Endodermal cell (in vitro differentiated cells): ENCODE data around the gene MRPS27. TPM values are rescaled to one million over a fixed set of nuclear protein-coding genes. Genes with fewer than 3 reads are reported as not detected.

Source experiments
- DNase-seq: peaks from one replicate; pipeline ENCODE4 v3.0.0-alpha.2; 2017
- H3K27ac ChIP-seq: 2 replicates; pipeline ENCODE4 v1.5.1; 2013; ENCODE audit warnings: mild to moderate bottlenecking, low read depth, low read length, moderate library complexity
- H3K27me3 ChIP-seq: 2 replicates; pipeline ENCODE4 v1.6.1; 2013; ENCODE audit warnings: mild to moderate bottlenecking, low read length, moderate library complexity; ENCODE audit not compliant: insufficient read depth, control insufficient read depth, poor library complexity, severe bottlenecking
- H3K36me3 ChIP-seq: 2 replicates; pipeline ENCODE4 v1.7.0; 2013; ENCODE audit warnings: mild to moderate bottlenecking, low read length, moderate library complexity; ENCODE audit not compliant: control insufficient read depth, insufficient read depth
- H3K4me1 ChIP-seq: one replicate; pipeline ENCODE4 v1.7.0; 2013; ENCODE audit warnings: low read length; ENCODE audit not compliant: control insufficient read depth, insufficient read depth
- H3K4me3 ChIP-seq: 2 replicates; pipeline ENCODE4 v1.5.1; 2013; ENCODE audit warnings: mild to moderate bottlenecking, low read length, moderate library complexity
- H3K9ac ChIP-seq: 2 replicates; pipeline ENCODE4 v1.6.1; 2013; ENCODE audit warnings: mild to moderate bottlenecking, low read length, moderate library complexity; ENCODE audit not compliant: poor library complexity, severe bottlenecking; ENCODE audit errors: extremely low read depth
- H3K9me3 ChIP-seq: 2 replicates; pipeline ENCODE4 v1.6.1; 2013; ENCODE audit warnings: mild to moderate bottlenecking, low read length, moderate library complexity; ENCODE audit not compliant: control insufficient read depth
- H3K27ac Mint-ChIP-seq: 2 replicates; pipeline ENCODE4 v1.8.0; 2020; ENCODE audit warnings: mixed read lengths
- H3K27me3 Mint-ChIP-seq: 2 replicates; pipeline ENCODE4 v1.8.0; 2021; ENCODE audit warnings: mild to moderate bottlenecking, mixed read lengths; ENCODE audit not compliant: insufficient read depth
- H3K36me3 Mint-ChIP-seq: 2 replicates; pipeline ENCODE4 v1.8.0; 2020; ENCODE audit warnings: low read depth, mixed read lengths
- H3K4me1 Mint-ChIP-seq: 2 replicates; pipeline ENCODE4 v1.8.0; 2020; ENCODE audit warnings: mixed read lengths
- H3K4me3 Mint-ChIP-seq: 2 replicates; pipeline ENCODE4 v1.8.0; 2020; ENCODE audit warnings: mild to moderate bottlenecking, moderate library complexity, mixed read lengths
- H3K9me3 Mint-ChIP-seq: 2 replicates; pipeline ENCODE4 v1.8.0; 2020; ENCODE audit warnings: mild to moderate bottlenecking, mixed read lengths
- CTCF ChIP-seq: fragments of 200-600 bp; sonication (generic); conservative IDR thresholded peaks from 2 replicates; pipeline ENCODE4 v1.5.0; 2021; ENCODE audit warnings: antibody characterized with exemption, mild to moderate bottlenecking
- WGBS, 2 experiments: methylation state at CpG; one replicate each; pipeline versions ENCODE4 v1.1.5 to v1.1.7; 2013; ENCODE audit warnings: missing lambda C conversion rate in 2 of 2, mixed read lengths in 1 of 2; ENCODE audit not compliant: insufficient coverage in 1 of 2, insufficient read length in 1 of 2; 5-methylcytosine and 5-hydroxymethylcytosine counted together
- total RNA-seq, 2 donors: library from RNA; stranded (reverse); fragmentation: NEBNext Ultra II Directional in 1 of 2; extraction: Animal tissue kit (Norgen Biotek cat#: 25700) in 1 of 2; gene quantifications; 2 replicates in 1 of 2; 3 replicates in 1 of 2; pipeline ENCODE4 v1.2.1, GENCODE V29; 2021

The MRPS27 gene
- total RNA-seq, 2 donors from 2014 or later, result 55.2 to 80.8 TPM

- no peak overlapping the region for H3K4me3 Mint-ChIP-seq
- no peak for TF ChIP-seq CTCF
- H3K9ac ChIP-seq, result no peak overlapping the region
- H3K4me1 Mint-ChIP-seq, result no peaks in the 10 kb centered on the region
- H3K4me3 ChIP-seq, result no peak overlapping the region
- no peak for DNase-seq
- H3K36me3 ChIP-seq, result peaks cover 43% of the 10 kb centered on the region
- no peaks in the 10 kb centered on the region for H3K27me3 Mint-ChIP-seq
- no peaks in the 10 kb centered on the region for H3K9me3 ChIP-seq
- no peaks in the 10 kb centered on the region for H3K9me3 Mint-ChIP-seq
- H3K27ac ChIP-seq, result peak overlapping the region; percentile 42
- H3K4me1 ChIP-seq, result no peaks in the 10 kb centered on the region
- H3K36me3 Mint-ChIP-seq, result peaks cover 19% of the 10 kb centered on the region
- no peaks in the 10 kb centered on the region for H3K27me3 ChIP-seq
- 97 to 100% methylated on average over 3 to 6 of the region's 6 CpGs for WGBS, 2 experiments
- no peak overlapping the region for H3K27ac Mint-ChIP-seq
Measured at GRCh38 chr5:72210888-72211678, 109.0 kb downstream of the MRPS27 start.

GRCh38 chr5:72209147-72210115, 110.6 kb downstream of the MRPS27 start:
- 88 to 92% methylated on average over 9 to 10 of the region's 10 CpGs for WGBS, 2 experiments
- no peak for TF ChIP-seq CTCF
- Histone ChIP-seq H3K36me3 (peaks cover 52% of the 10 kb centered on the region), H3K4me3 (no peak overlapping the region), H3K27ac (peak overlapping the region; percentile 30), H3K9me3 (no peaks in the 10 kb centered on the region), H3K4me1 (no peaks in the 10 kb centered on the region), H3K9ac (no peak overlapping the region), H3K27me3 (no peaks in the 10 kb centered on the region)
- Mint-ChIP-seq H3K4me3 (no peak overlapping the region), H3K27ac (no peak overlapping the region), H3K27me3 (no peaks in the 10 kb centered on the region), H3K9me3 (no peaks in the 10 kb centered on the region), H3K36me3 (peaks cover 36% of the 10 kb centered on the region), H3K4me1 (no peaks in the 10 kb centered on the region)
- peak; percentile 61 for DNase-seq

- Histone ChIP-seq H3K4me1 (no peaks in the 10 kb centered on the region), H3K9ac (no peak overlapping the region), H3K4me3 (no peak overlapping the region), H3K36me3 (peaks cover 62% of the 10 kb centered on the region), H3K27me3 (no peaks in the 10 kb centered on the region), H3K27ac (peak overlapping the region; percentile 0), H3K9me3 (no peaks in the 10 kb centered on the region)
- Mint-ChIP-seq H3K4me3 (no peak overlapping the region), H3K9me3 (no peaks in the 10 kb centered on the region), H3K27ac (no peak overlapping the region), H3K4me1 (no peaks in the 10 kb centered on the region), H3K36me3 (peaks cover 46% of the 10 kb centered on the region), H3K27me3 (no peaks in the 10 kb centered on the region)
- WGBS, 2 experiments, result 88 to 100% methylated on average over 1 to 2 of the region's 3 CpGs
- TF ChIP-seq CTCF, result no peak
- DNase-seq, result no peak
Measured at GRCh38 chr5:72208324-72208926, 111.6 kb downstream of the MRPS27 start.
